H1 (cell line): ENCODE data around the gene ZNF423. TPM values are rescaled to one million over a fixed set of nuclear protein-coding genes. Genes with fewer than 3 reads are reported as not detected.

Experiments used
- CTCF ChIA-PET: fragments of 300-600 bp; sonication (Branson Sonifier 250); formaldehyde crosslinking; loops from one replicate; lab custom pipeline; 2021; ENCODE audit not compliant: partially characterized antibody; lab: Charles Lee
- POLR2A ChIA-PET: fragments of 300-600 bp; sonication (Branson Sonifier 250); formaldehyde crosslinking; loops from one replicate; lab custom pipeline; 2021; ENCODE audit warnings: inconsistent platforms; ENCODE audit not compliant: partially characterized antibody; lab: Charles Lee
- DNase-seq, 2 experiments: peaks; one replicate each; pipeline versions ENCODE4 v3.0.0 to v3.0.0-alpha.2; 2010 to 2022; ENCODE audit warnings: low spot score in 2 of 2, low read depth in 1 of 2, mixed read lengths in 1 of 2
- FAIRE-seq: peaks from 2 replicates; lab custom pipeline; 2011; peaks lifted over from hg19 to GRCh38; lab: Jason Lieb, UNC
- H2AFZ ChIP-seq: 2 replicates; pipeline ENCODE4 v1.8.1; 2012; ENCODE audit warnings: low read length, inconsistent platforms
- H2AK5ac ChIP-seq: 2 replicates; pipeline ENCODE4 v1.6.1; 2013; ENCODE audit warnings: low read depth, low read length
- H2BK120ac ChIP-seq: replicated peaks from 2 replicates; pipeline ENCODE3; 2013; ENCODE audit warnings: low read depth, low read length, inconsistent platforms
- H2BK12ac ChIP-seq: 2 replicates; pipeline ENCODE4 v1.6.1; 2013; ENCODE audit warnings: low read depth, low read length
- H2BK15ac ChIP-seq: 2 replicates; pipeline ENCODE4 v1.6.1; 2013; ENCODE audit warnings: low read length
- H2BK20ac ChIP-seq: 2 replicates; pipeline ENCODE4 v1.6.1; 2013; ENCODE audit warnings: low read length
- H2BK5ac ChIP-seq: 2 replicates; pipeline ENCODE4 v1.6.1; 2013; ENCODE audit warnings: low read depth, low read length
- H3K14ac ChIP-seq: 2 replicates; pipeline ENCODE4 v1.6.1; 2013; ENCODE audit warnings: inconsistent platforms; ENCODE audit not compliant: insufficient read length
- H3K18ac ChIP-seq: 2 replicates; pipeline ENCODE4 v1.6.1; 2013; ENCODE audit warnings: low read length; ENCODE audit errors: extremely low read depth
- H3K23ac ChIP-seq: 2 replicates; pipeline ENCODE4 v1.6.1; 2013; ENCODE audit warnings: inconsistent platforms; ENCODE audit not compliant: insufficient read length
- H3K23me2 ChIP-seq: 2 replicates; pipeline ENCODE4 v1.6.1; 2013; ENCODE audit warnings: low read depth, low read length
- H3K27ac ChIP-seq: 2 replicates; pipeline ENCODE4 v1.6.1; 2011; ENCODE audit warnings: low read depth, low read length, inconsistent platforms
- H3K27me3 ChIP-seq, 4 experiments: replicated peaks in 1 of 4; 1 replicate in 1 of 4; 2 replicates in 3 of 4; pipeline versions ENCODE4 v1.6.1 to v1.8.1; 2011 to 2013; ENCODE audit warnings: low read length in 3 of 4, mild to moderate bottlenecking in 3 of 4, inconsistent platforms in 2 of 4, mixed read lengths in 2 of 4, moderate library complexity in 1 of 4; ENCODE audit not compliant: control insufficient read depth in 3 of 4, insufficient read depth in 3 of 4; ENCODE audit errors: extremely low read depth in 1 of 4
- H3K36me3 ChIP-seq, 4 experiments: 2 replicates each; pipeline versions ENCODE4 v1.6.1 to v1.8.1; 2011 to 2013; ENCODE audit warnings: mild to moderate bottlenecking in 4 of 4, low read length in 3 of 4, moderate library complexity in 2 of 4, control low read depth in 1 of 4, inconsistent platforms in 1 of 4; ENCODE audit not compliant: insufficient read depth in 4 of 4, control insufficient read depth in 2 of 4
- H3K4ac ChIP-seq: replicated peaks from 2 replicates; pipeline ENCODE3; 2013; ENCODE audit warnings: low read length, low read depth, mixed read lengths, inconsistent platforms; ENCODE audit not compliant: insufficient read length
- H3K4me1 ChIP-seq, 4 experiments: replicated peaks in 1 of 4; 1 replicate in 1 of 4; 2 replicates in 3 of 4; pipeline versions ENCODE4 v1.6.1 to v1.8.1; 2011 to 2013; ENCODE audit warnings: low read length in 3 of 4, inconsistent platforms in 2 of 4, mixed read lengths in 1 of 4; ENCODE audit not compliant: insufficient read depth in 4 of 4, control insufficient read depth in 3 of 4
- H3K4me2 ChIP-seq, 2 experiments: 2 replicates each; pipeline versions ENCODE4 v1.6.1 to v1.8.1; 2011 to 2013; ENCODE audit warnings: low read depth in 2 of 2, low read length in 2 of 2, control low read depth in 1 of 2, inconsistent platforms in 1 of 2, mild to moderate bottlenecking in 1 of 2; ENCODE audit not compliant: insufficient read depth in 1 of 2
- H3K4me3 ChIP-seq, 4 experiments: fragments of 200-600, 300-600 bp in 1 of 4; sonication (generic), shearing (Covaris generic), sonication (Bioruptor Twin) in 1 of 4; 2 replicates each; pipeline versions ENCODE4 v1.5.1 to v1.8.1; 2011 to 2016; ENCODE audit warnings: low read length in 4 of 4, low read depth in 3 of 4, control low read depth in 2 of 4, inconsistent platforms in 2 of 4, mild to moderate bottlenecking in 2 of 4, mixed read lengths in 1 of 4, moderate library complexity in 1 of 4; ENCODE audit not compliant: insufficient read depth in 2 of 4; ENCODE audit errors: extremely low read depth in 1 of 4
- H3K56ac ChIP-seq: replicated peaks from 2 replicates; pipeline ENCODE3; 2013; ENCODE audit warnings: low read depth, mild to moderate bottlenecking, mixed read lengths, low read length, inconsistent platforms; ENCODE audit not compliant: insufficient read length
- H3K79me1 ChIP-seq: 2 replicates; pipeline ENCODE4 v1.6.1; 2013; ENCODE audit warnings: low read depth, low read length, control low read depth
- H3K79me2 ChIP-seq, 2 experiments: 2 replicates each; pipeline versions ENCODE4 v1.6.1 to v1.8.1; 2012 to 2013; ENCODE audit warnings: low read length in 2 of 2, mild to moderate bottlenecking in 2 of 2, inconsistent platforms in 1 of 2; ENCODE audit not compliant: insufficient read depth in 2 of 2, control insufficient read depth in 1 of 2
- H3K9ac ChIP-seq, 4 experiments: replicated peaks in 1 of 4; 1 replicate in 1 of 4; 2 replicates in 3 of 4; pipeline versions ENCODE4 v1.6.1 to v1.8.1; 2011 to 2013; ENCODE audit warnings: low read depth in 3 of 4, low read length in 3 of 4, control low read depth in 2 of 4, mild to moderate bottlenecking in 2 of 4, moderate library complexity in 2 of 4, inconsistent platforms in 1 of 4; ENCODE audit errors: extremely low read depth in 1 of 4
- H3K9me3 ChIP-seq, 2 experiments: 2 replicates each; pipeline versions ENCODE4 v1.6.1 to v1.8.1; 2012 to 2013; ENCODE audit warnings: mild to moderate bottlenecking in 2 of 2, moderate library complexity in 2 of 2, control low read depth in 1 of 2, inconsistent platforms in 1 of 2, low read depth in 1 of 2, low read length in 1 of 2, mixed read lengths in 1 of 2; ENCODE audit not compliant: insufficient read depth in 2 of 2
- H4K20me1 ChIP-seq, 2 experiments: replicated peaks in 1 of 2; 2 replicates each; pipeline versions ENCODE3 to v1.8.1; 2011 to 2013; ENCODE audit warnings: inconsistent platforms in 2 of 2, low read length in 2 of 2, mild to moderate bottlenecking in 1 of 2; ENCODE audit not compliant: insufficient read depth in 2 of 2, control insufficient read depth in 1 of 2
- H4K5ac ChIP-seq: 2 replicates; pipeline ENCODE4 v1.6.1; 2013; ENCODE audit warnings: low read length, low read depth, mixed read lengths, inconsistent platforms; ENCODE audit not compliant: insufficient read length
- H4K8ac ChIP-seq: 2 replicates; pipeline ENCODE4 v1.8.0; 2013; ENCODE audit warnings: mild to moderate bottlenecking, moderate library complexity, low read length, inconsistent platforms; ENCODE audit not compliant: insufficient read depth; ENCODE audit errors: extremely low read depth
- H4K91ac ChIP-seq: replicated peaks from 2 replicates; pipeline ENCODE3; 2013; ENCODE audit warnings: low read length, mixed read lengths, inconsistent platforms; ENCODE audit not compliant: insufficient read length
- JUN ChIP-seq: IDR thresholded peaks from 2 replicates; pipeline ENCODE4 v1.6.1; 2011; ENCODE audit warnings: low read depth, mild to moderate bottlenecking, improper control_type of control experiment, low read length
- SUZ12 ChIP-seq: fragments of 200-600 bp; sonication (generic); IDR thresholded peaks from 2 replicates; pipeline ENCODE4 v1.6.1; 2012; ENCODE audit warnings: mild to moderate bottlenecking, inconsistent platforms, low read length, moderate library complexity, mixed read lengths
- WGBS, 2 experiments: shearing (Covaris generic) in 1 of 2; methylation state at CpG; one replicate each; pipeline versions ENCODE4 v1.1.6 to v1.1.7; 2013 to 2015; ENCODE audit warnings: low lambda C conversion rate in 2 of 2, mixed read lengths in 2 of 2, inconsistent platforms in 1 of 2, low coverage in 1 of 2, missing lambda C conversion rate in 1 of 2; ENCODE audit not compliant: insufficient replicate concordance in 2 of 2, insufficient coverage in 1 of 2, insufficient read length in 1 of 2; ENCODE audit errors: extremely low coverage in 1 of 2, missing lambda C conversion rate in 1 of 2; 5-methylcytosine and 5-hydroxymethylcytosine counted together
- polyA plus RNA-seq, 7 experiments: library from polyadenylated mRNA; depleted of rRNA in 3 of 7; stranded (reverse) in 5 of 7; unstranded in 2 of 7; fragments of >200 nt in 5 of 7; fragments of 200-250 nt in 2 of 7; gene quantifications; 1 replicate in 5 of 7; 2 replicates in 1 of 7; 4 replicates in 1 of 7; pipeline versions ENCODE4 v1.2.1 to v1.2.3, GENCODE V29; 2011 to 2013; ENCODE audit warnings: missing spikeins in 2 of 7, mixed read lengths in 2 of 7
- total RNA-seq: library from RNA; stranded (reverse); fragmentation: NEBNext Ultra II Directional; extraction: Animal tissue kit (Norgen Biotek cat#: 25700); gene quantifications from 2 replicates; pipeline ENCODE4 v1.2.1, GENCODE V29; 2021
- TF ChIP-seq, protein P1 (sequence below): IDR thresholded peaks from 2 replicates; pipeline ENCODE4 v1.6.1; 2012; ENCODE audit warnings: low read length, inconsistent platforms

The ZNF423 gene
- total and polyA plus RNA-seq, 2 of the 8 experiments (the other 6 are each of a cell fraction or from before 2014, with no cell fraction given), result 38.2 to 52.3 TPM

DNA sequence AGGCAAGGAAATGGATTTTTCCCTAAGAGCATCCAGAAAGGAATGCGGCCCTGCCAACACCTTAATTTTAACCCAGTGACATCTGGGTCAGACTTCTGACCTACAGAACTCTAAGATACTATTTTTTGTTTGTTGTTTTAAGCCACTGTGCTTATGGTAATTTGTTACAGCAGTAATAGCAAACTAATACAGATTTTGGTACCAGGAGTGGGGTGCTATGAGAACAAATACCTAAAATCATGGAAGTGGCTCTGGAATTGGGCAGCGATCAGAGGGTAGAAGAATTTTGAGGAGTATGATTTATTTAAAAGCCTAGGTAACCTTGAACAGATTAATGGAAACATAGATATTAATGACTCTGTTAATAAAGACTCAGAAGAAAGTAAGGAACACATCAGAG lies 208.2 kb downstream of the ZNF423 start:
- no peak overlapping the region for H2BK20ac ChIP-seq
- no peak for FAIRE-seq
- POLR2A ChIA-PET, result no interaction called here
- TF ChIP-seq, protein P1, sequence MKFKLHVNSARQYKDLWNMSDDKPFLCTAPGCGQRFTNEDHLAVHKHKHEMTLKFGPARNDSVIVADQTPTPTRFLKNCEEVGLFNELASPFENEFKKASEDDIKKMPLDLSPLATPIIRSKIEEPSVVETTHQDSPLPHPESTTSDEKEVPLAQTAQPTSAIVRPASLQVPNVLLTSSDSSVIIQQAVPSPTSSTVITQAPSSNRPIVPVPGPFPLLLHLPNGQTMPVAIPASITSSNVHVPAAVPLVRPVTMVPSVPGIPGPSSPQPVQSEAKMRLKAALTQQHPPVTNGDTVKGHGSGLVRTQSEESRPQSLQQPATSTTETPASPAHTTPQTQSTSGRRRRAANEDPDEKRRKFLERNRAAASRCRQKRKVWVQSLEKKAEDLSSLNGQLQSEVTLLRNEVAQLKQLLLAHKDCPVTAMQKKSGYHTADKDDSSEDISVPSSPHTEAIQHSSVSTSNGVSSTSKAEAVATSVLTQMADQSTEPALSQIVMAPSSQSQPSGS, result no peak
- TF ChIP-seq JUN (no peak), SUZ12 (no peak)

More for the DNA sequence above, 208.2 kb downstream of the ZNF423 start:
- 90% methylated on average over 2 of the region's 2 CpGs; no CpG with 5 or more reads in 1 of the 2 experiments for WGBS, 2 experiments
- Histone ChIP-seq H2BK15ac (no peak overlapping the region), H3K14ac (no peak overlapping the region), H2BK12ac (no peak overlapping the region), H2BK120ac (no peak overlapping the region), H4K5ac (no peak overlapping the region), H3K27ac (no peak overlapping the region), H3K56ac (no peak overlapping the region), H3K18ac (no peak overlapping the region), H3K4me3 (no peak overlapping the region), H4K8ac (no peak overlapping the region), H3K79me2 (peaks cover 0 to 3% of the 10 kb centered on the region in 2 experiments; a peak in 2 of 4 replicates), H2BK5ac (no peak overlapping the region), H3K4me1 (peaks cover 0 to 12% (median 3%) of the 10 kb centered on the region in 4 experiments; a peak in 4 of 7 replicates), H4K91ac (no peak overlapping the region), H3K9ac (no peak overlapping the region), H3K79me1 (no peaks in the 10 kb centered on the region), H3K4me2 (no peak overlapping the region), H3K23me2 (no peaks in the 10 kb centered on the region), H3K9me3 (peaks cover 7 to 16% of the 10 kb centered on the region in 2 experiments), H4K20me1 (no peaks in the 10 kb centered on the region), H3K4ac (no peak overlapping the region), H3K27me3 (no peaks in the 10 kb centered on the region), H3K36me3 (peaks cover 2 to 8% (median 3%) of the 10 kb centered on the region in 4 experiments; a peak in 2 of 8 replicates), H2AK5ac (no peak overlapping the region), H3K23ac (no peak overlapping the region), H2AFZ (no peak overlapping the region)
- CTCF ChIA-PET, result no interaction called here
- no peak for DNase-seq
